Measurements from ENCODE around the gene FOXE3.

Gene FOXE3

DNA sequence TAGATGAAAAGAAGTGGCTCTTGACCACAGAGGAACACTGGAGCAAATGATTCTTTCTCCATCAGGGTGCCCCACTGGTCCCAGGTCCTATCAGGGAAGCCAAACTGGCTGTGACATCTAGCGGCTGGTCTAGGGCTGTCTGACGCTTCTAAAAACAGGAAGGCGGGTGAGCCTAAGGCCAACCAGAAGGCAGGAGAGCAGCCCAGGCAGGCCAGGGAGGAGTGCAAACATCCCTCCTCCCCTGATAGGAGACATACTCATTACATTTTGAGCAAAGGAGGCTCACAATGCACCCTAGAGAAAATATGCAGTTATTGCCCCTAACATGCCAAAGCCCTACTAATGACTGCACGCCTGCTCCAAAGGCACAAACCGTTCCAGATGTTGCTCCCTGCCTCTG is 10.4 kb upstream of the FOXE3 start:
- DNase-seq (ENCODE audit: low spot score): peak; percentile 40

DNA sequence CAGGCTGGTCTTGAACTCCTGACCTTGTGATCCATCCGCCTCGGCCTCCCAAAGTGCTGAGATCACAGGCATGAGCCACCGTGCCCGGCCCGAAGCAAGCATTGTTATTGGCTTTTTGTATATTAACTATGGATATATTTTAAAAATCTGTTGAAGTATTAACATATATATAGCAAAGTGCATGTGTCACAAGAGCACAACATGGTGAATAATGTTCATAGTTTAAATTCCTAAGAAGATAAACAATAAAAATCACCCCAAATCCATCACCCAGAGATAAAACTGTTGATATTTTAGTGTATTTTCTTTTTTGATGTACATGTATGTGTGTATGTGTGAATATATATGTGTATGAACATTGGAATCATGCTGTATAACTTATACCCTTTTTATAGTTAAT is 9.1 kb upstream of the FOXE3 start:
- no peak for DNase-seq (ENCODE audit: low spot score)

DNA sequence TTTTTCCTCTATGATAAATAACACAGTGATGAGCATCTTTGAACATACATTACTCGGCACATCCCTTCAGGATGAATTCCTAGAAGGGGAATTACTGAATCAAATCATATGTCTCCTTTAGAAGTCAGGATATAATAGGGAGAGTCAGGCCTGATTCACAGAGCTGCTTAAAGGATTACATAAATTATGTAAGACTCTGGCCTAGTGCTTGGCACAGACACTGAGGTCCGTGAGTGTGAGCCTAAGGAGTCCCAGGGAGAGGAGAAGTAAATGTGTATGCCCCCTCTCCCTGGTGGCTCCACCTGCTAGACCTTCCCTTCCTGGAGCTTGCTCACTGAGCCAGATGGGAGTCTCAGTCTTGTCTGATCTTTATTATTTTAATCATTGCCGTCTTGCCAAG is 8.6 kb upstream of the FOXE3 start:
- no peak for DNase-seq (ENCODE audit: low spot score)

DNA sequence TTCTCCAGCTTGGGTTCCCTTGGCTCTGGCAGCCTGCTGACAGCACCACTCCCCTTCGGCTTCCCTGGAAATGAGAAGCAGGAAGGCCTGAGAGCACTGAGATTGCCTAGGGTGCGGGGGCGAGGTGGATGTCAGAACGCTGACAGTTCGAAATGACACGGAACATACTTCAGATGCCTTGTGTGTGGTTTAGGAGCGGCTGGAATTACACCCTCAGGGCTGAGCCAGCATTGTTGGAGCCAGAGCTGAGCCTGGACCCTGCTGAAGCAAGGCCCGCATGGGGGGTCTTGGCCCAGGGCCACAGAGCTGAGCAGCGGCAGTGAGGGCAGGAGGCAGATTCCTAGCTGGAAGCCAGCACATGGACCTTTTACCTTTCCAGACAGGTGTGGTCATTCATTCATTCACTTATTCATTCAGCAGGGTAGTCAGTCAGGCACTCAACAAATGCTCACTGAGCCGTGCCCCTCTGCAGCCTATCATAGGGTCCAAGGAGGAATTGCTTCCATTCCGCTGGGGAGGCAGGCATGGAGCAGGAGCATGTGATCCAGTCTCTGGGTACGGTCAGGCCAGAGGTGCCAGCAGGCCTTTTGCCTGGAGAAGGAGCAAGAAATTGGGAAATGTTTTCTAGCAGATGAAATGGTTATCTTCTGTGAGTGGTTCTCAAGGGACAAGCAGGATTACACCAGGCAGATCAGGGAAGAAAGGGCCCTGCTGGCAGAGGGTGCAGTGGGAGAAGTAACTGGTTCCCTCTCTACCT is 6.6 kb upstream of the FOXE3 start:
- peak; percentile 87 for DNase-seq (ENCODE audit: low spot score)

DNA sequence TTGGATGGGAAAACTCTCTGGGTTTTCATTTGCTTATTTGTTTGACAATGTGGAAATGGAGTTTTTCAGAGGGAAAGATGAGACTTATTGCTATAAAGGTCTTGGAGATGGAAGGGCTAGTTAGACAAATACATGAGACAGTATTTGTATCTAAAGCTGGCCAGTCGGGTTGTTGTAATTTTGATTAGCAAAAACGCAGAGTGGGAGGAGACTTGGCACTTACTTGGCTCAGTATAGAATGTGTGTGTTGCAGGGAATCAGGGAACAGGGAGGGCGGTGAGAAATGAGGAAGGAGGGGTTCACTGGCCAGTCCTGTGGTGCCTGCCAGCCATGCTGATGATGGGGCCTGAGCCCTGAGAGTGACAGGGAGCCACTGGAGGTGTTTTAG is 6.0 kb upstream of the FOXE3 start:
- DNase-seq (ENCODE audit: low spot score): no peak

DNA sequence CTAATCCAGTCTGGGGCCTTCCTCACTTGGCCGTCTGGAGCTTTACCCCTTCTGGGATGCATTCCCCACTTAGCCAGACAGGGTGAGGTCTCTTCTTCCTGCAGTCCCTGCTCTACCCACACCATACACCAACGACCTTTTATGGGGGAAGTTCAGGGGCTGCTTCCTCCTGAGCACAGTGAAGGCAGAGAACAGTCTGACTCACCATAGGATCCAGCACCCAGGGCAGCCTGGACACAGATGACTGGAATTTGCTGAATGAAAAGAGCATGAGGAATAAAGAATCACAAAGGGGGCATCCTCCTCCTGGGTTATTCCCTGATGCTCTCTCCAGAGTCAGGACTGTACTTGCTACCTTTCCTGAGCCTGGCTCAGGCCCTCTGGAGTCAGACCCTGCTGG is 4.6 kb upstream of the FOXE3 start:
- peak; percentile 53 for DNase-seq (ENCODE audit: low spot score)

DNA sequence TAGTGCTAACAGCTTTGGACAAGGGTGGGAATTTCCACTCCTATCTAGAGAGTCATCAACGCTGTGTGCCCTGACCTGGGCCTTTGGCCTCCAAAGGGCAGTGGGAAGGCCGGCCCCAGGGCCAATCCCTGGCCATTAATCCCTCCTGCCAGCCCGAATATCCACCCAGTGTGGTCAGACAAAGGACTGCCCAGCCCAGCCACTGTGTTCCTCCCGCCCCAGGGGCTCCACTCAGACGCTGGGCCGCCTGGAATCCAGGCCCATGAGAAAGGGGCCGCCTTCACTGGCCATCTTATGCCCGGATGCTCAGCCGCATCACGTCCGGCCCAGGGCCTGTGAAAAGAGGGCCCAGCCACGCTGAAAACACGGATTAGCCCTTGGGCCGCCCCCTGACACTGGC is 3.6 kb upstream of the FOXE3 start:
- DNase-seq (ENCODE audit: low spot score): no peak

DNA sequence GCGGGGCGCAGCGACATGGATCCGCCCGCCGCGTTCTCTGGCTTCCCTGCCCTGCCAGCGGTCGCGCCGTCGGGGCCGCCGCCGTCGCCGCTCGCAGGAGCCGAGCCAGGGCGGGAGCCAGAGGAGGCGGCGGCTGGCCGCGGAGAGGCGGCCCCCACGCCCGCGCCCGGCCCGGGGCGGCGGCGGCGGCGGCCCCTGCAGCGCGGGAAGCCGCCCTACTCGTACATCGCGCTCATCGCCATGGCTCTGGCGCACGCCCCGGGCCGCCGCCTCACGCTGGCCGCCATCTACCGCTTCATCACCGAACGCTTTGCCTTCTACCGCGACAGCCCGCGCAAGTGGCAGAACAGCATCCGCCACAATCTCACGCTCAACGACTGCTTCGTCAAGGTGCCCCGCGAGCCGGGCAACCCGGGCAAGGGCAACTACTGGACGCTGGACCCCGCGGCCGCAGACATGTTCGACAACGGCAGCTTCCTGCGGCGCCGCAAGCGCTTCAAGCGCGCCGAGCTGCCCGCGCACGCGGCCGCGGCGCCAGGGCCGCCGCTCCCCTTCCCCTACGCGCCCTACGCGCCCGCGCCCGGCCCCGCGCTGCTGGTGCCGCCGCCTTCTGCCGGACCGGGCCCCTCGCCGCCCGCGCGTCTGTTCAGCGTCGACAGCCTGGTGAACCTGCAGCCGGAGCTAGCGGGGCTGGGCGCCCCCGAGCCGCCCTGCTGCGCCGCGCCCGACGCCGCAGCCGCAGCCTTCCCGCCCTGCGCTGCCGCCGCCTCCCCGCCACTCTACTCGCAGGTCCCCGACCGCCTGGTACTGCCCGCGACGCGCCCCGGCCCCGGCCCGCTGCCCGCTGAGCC is 459 bp downstream of the FOXE3 start:
- DNase-seq (ENCODE audit: low spot score): peak; percentile 30

DNA sequence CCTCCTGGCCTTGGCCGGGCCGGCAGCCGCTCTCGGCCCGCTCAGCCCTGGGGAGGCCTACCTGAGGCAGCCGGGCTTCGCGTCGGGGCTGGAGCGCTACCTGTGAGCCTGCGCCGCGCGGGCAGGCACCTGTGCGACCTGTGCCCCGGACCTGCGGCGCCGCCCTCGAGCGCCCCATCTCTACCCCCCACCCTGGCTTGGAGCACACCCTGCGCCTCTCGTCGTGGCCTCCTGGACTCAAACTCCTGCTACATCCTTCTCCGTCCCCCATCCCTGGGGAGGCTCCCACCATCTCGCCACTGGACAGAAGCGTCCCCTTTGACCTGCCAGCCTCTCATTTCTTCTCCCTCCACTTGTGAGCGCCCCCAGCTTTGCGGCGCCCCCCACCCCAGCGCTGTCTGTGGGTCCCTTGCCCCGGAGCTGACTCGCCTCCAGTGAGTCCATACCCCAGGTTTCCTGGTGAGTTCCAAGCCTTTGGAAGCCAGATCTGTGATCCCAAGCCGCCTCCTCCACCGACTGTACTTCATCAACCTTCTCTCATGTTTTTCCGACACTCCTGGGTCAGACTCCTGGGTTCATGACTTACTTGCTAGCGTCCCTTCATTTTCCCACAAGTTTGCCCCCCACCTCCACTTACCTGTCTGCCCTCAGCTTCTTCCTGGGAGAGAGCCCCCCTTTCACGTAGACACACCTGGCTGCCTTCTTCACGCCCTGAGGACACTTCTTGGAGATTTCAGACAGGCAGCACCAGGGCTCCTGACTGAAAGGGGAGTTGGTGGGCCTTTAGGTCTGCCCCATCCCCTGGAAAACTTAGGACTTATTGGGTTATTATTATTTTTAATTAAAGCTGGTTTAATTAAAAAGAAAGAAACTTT is 1.3 kb downstream of the FOXE3 start:
- DNase-seq (ENCODE audit: low spot score): no peak

DNA sequence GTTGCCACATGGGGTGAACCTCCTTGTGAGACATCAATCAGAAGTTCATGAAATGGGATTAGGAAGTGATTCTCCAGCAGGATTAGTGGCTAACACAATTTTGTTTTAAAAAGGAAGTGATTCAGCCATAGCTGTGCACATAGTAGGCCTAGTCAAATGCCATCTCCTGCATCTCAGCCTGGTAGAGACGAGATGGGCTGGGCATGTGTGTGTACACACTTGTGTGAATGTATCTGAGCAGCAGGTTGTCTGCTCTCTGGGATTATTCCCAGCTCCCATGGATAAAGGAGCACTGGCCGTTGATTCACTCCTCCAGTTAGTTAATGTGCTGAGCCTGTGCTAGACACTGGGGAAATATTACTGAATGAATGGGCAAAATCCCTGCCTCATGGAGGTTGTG is 2.0 kb downstream of the FOXE3 start:
- no peak for DNase-seq (ENCODE audit: low spot score)

DNA sequence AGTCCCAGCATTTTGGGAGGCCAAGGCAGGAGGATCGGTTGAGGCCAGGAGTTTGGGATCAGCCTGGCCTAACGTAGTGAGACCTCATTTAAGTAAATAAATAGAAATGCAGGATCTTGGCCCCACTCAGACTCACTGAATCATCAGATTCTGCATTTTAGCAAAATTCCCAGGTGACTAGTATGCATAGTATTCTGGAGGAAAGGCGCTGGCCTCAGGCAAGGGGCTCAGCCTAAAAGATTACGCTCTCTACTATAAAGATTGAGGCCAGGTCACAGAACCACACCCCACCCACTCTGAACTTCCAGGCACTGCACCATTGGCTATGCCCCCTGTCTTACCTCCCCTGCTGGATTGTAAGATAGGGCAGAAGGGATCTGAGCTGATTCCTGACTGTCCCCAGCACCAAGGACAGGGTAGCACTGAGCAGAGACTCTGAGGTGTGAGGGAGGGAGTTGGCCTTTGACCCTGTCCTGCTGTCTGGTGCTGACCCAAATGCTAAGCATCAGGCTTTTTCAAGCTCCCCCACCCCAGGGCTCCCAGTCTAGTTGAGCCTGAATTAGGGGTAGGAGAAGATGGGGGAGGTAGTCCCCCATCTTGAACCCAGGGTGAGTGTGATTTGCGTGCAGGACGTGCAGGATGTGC is 2.7 kb downstream of the FOXE3 start:
- no peak for DNase-seq (ENCODE audit: low spot score)

DNA sequence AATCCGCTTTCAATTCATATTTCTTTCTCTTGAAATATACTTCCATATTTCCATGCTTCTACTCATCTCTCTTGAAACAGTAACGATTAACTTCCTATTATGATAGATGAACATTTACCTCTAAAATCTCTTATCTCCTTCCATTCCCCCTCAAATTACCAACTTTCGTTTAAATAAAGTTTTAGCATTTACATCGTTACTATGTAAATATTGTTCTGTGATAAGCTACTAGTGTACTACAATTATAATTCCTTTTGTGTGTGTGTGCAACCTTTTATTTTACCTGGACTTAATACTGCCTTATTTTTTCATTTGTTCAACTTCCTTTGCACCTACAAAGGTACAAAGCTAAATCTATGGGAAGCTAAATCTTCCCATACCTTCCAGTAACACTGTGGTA is 4.5 kb downstream of the FOXE3 start:
- DNase-seq (ENCODE audit: low spot score): no peak

DNA sequence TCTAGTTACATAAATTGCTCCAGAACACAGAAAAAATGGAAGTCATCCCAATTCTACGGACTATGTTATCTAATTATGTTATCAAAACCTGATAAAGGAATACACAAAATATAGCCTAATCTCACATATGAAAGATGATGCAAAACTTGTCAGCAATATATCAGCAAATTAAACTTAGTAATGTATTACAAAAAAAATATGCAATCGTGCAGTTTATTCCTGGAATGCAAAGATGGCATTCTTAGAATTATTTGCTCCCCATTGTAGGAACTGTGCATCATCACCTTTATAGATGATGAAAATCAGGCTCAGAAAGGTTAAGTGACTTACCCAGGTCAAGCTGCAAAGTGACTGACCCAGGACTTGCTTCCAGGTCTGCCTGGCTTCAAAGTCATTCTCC is 7.8 kb downstream of the FOXE3 start:
- no peak for DNase-seq (ENCODE audit: low spot score)

DNA sequence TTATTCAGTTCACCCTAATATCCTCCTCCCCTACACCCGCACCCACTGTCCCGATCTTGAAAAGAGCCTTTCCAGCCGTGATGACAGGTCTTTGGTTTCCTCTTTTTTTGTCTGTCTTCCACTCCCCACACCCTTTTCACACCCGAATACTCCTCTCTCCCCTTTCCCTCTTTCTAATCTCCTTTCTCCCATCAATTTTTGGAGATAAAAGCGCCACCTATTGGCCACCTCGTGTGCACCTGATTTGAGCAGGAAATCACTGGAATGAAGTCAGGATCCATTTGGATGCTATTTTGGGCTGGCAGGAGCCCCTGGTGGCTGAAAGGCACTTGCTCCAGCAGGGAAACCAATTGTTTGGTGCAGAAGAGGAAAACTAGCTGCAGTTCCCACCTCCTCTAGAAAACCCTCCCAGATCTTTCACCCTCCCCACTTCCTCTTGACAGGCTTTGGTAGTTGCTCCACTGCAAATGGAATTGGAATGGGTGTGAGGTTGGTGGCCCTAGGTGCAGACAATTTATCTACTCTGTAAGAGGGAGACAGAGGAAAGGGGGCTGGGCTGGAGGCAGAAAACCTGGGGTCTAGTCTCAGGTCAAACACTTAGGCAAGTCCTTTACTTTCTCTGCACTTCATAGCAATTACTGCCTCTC is 8.4 kb downstream of the FOXE3 start:
- peak; percentile 76 for DNase-seq (ENCODE audit: low spot score)

DNA sequence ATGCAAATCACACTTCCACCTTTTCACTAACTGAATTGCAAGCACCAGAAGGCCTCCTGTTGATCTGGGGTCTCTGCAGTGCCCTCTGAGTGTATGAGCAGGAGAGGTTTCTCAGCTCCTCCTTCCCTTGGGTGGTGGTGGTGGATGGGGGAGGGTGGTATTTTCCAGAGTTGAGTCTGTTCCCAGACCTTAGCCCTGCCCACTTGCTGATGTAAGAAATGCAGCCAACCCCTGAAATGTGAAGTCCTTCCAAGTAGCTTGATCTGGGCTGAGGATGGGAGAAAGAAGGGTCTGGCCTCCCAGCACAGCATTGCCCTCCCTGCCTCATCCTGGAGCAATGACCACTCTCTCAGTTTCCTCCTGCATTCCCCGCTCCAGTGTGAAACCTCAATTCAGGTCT is 15.4 kb downstream of the FOXE3 start:
- peak; percentile 74 for DNase-seq (ENCODE audit: low spot score)

DNA sequence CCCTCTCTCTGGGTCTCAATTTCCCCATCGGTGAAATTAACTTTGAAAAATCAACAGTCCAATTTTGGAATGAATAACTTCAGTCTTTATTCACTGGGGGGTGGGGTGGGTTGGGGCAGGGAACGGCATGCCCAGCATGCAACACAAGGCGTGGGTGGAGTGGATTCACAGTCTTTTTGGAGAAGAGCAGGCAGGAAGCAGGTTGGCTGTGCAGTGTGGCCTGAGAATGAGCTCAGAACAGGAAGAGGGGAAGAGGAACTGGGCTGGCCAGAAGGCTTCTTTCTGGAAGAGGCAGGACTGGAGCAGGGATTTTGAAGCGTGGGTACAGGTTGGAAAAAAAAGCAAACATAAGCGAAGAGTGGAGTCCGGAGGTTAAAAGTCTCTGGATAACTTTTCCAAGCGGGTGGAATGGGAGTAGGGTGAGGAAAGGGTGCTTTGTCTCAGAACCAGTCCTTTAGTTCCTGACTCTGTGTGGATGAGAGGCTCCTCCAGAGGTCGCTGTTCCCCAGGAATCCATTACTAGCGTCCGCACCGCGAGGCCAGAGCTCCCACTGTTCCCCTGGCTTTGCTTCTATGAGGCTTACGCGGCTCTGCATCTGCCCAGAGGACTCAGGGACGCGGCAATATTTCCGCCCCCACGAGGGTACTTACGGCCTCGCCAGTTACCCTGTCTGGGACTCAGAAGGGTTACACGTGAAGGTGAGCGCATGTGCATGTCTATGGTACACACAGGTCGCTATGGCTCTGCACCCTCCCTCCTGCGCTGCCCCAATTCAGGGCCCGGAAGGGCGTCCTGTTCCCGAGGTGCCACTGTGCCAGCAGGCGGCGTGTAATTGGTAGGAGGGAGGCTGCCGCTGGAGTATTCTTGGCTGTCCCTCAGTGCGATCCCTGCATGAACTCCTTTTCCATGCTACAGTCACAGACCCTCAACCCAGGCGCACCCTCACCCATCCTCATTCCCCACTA is 16.3 kb downstream of the FOXE3 start:
- DNase-seq (ENCODE audit: low spot score): peak; percentile 87

DNA sequence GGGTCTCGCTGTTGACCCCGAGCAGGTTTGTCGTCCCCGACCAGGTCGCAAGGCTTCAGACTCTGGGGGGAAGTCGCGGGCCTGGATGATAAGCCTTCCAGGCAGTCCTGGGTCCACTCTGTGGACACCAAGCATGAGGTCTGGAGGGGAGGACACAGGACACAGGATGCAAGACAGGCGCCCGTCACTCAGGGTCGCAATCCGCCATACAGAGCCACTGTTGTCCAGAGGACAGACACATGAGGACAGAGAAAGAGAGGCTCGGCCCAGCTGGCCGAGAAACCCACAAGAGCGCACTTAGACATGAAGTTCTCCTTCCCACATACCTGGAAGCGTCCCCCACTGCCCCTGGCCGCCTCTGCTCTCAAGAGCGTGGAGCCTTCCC is 16.9 kb downstream of the FOXE3 start:
- no peak for DNase-seq (ENCODE audit: low spot score)

DNA sequence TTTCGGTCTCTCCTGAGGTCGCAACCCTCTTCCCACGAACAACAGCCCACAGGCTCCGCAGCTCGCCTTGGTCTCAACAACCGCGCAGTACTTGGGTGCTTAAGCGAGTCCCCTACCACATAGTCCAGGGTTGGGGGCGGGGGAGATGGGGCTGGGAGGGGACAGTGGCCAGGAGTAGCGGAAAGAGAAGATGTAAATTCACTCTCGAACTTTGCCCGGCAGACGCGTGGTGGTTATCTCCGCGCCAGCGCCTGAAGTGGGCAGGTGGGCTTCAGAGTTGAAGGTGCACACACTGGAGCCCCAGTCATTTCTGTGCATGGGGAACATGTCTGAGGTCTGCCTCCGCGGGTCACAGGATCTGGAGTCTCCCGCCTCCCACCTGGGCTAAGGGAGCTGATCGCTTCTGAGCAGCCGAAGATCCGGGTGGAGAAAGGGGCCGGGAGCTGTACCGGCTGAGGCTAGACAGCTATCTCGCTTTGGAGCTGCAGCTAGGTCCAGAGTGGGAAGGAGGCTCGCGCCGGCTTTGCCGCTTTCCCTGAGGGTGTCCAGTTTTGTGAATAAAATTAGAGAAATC is 17.5 kb downstream of the FOXE3 start:
- no peak for DNase-seq (ENCODE audit: low spot score)

DNA sequence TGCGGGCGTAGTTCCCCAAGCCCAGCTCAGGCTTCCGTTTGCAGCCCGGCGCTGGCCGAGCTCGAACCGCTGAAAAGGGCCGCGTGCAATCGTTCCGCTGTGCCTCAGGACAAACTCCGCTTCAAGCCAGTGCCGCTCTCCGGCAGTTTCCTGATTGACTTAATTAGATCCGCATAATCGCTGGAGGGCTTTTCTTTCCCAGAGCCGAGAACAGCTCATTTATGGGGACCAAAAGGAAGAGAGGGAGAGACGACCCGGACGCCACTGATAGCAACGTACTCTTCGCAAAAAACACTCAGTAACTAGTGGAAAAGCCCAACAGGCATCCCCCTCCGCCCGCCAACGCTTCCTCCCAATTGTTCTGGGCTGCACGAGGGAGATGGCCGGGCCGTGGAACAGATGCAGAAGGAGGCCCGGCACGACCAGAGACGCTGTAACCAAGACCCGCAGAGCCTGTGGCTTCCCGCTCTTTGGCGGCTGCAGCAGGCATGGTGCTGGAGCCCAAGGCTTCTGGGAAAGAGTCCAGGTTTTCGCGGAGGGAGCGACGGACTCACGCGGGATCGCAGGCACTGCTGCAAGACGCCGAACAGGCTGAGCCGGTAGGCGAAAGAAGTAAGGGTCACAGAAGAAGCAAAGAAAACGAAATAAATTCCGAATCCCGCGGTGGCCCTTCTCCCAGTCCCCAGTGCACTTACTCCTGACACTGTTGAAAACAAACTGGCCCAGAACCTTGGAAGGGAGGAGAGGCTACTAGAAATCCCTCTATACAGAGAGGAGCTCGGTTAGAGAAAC is 18.2 kb downstream of the FOXE3 start:
- DNase-seq (ENCODE audit: low spot score): peak; percentile 74

All from AG20443 (cell line).